HEK293 (cell line): Measurements from ENCODE around the gene SPTBN1.

Source experiments
- CTCF ChIA-PET: fragments of 350-600 bp; formaldehyde crosslinking; extraction: SDS; loops from one replicate; lab custom pipeline; 2021; ENCODE audit warnings: antibody characterized with exemption; lab: Yijun Ruan, JAX
- POLR2A ChIA-PET: fragments of 300-600 bp; formaldehyde crosslinking; extraction: SDS; loops from one replicate; lab custom pipeline; 2020; ENCODE audit warnings: antibody characterized with exemption, inconsistent platforms; lab: Yijun Ruan, JAX
- H3K27ac ChIP-seq: fragments of 200-500 bp; sonication (Bioruptor generic); 2 replicates; pipeline ENCODE4 v1.5.1; 2014; ENCODE audit warnings: low read depth, low read length, control low read depth, inconsistent platforms; ENCODE audit errors: extremely low read depth
- H3K36me3 ChIP-seq, 2 experiments: fragments of 200-500 bp in 1 of 2; sonication (Bioruptor generic) in 1 of 2; 1 replicate in 1 of 2; 2 replicates in 1 of 2; pipeline ENCODE4 v1.5.1; 2014 to 2017; ENCODE audit warnings: inconsistent platforms in 2 of 2, low read length in 2 of 2; ENCODE audit not compliant: control insufficient read depth in 2 of 2, insufficient read depth in 1 of 2
- H3K4me1 ChIP-seq: fragments of 200-500 bp; sonication (Bioruptor generic); 2 replicates; pipeline ENCODE4 v1.5.1; 2014; ENCODE audit warnings: mild to moderate bottlenecking, low read length, inconsistent platforms; ENCODE audit not compliant: control insufficient read depth, insufficient read depth
- H3K4me3 ChIP-seq: 2 replicates; pipeline ENCODE4 v1.5.1; 2011; ENCODE audit warnings: low read depth, mild to moderate bottlenecking, control low read depth, low read length, moderate library complexity
- H3K9me3 ChIP-seq: fragments of 200-500 bp; sonication (Bioruptor generic); 2 replicates; pipeline ENCODE4 v1.5.1; 2014; ENCODE audit warnings: low read depth, low read length, inconsistent platforms; ENCODE audit not compliant: control insufficient read depth, insufficient read depth
- KLF17 ChIP-seq: fragments of 450-650 bp; formaldehyde crosslinking; IDR thresholded peaks from 2 replicates; pipeline ENCODE4 v1.5.1; 2016; ENCODE audit warnings: missing biosample characterization, missing genetic modification characterization
- PRDM10 ChIP-seq: fragments of 450-650 bp; formaldehyde crosslinking; IDR thresholded peaks from 2 replicates; pipeline ENCODE4 v1.5.1; 2016; ENCODE audit warnings: missing biosample characterization, missing genetic modification characterization
- ZBTB20 ChIP-seq: fragments of 450-650 bp; formaldehyde crosslinking; IDR thresholded peaks from 2 replicates; pipeline ENCODE4 v1.5.1; 2016; ENCODE audit warnings: missing biosample characterization, missing genetic modification characterization
- ZBTB6 ChIP-seq: fragments of 450-650 bp; formaldehyde crosslinking; IDR thresholded peaks from 2 replicates; pipeline ENCODE4 v1.5.1; 2017; ENCODE audit warnings: missing biosample characterization, missing genetic modification characterization
- ZNF221 ChIP-seq: fragments of 450-650 bp; formaldehyde crosslinking; IDR thresholded peaks from 2 replicates; pipeline ENCODE4 v1.5.1; 2017; ENCODE audit warnings: missing biosample characterization, missing genetic modification characterization, borderline replicate concordance
- ZNF350 ChIP-seq: fragments of 450-650 bp; formaldehyde crosslinking; IDR thresholded peaks from 2 replicates; pipeline ENCODE4 v1.5.0; 2017; ENCODE audit warnings: missing biosample characterization, mild to moderate bottlenecking, missing genetic modification characterization
- ZNF366 ChIP-seq: fragments of 450-650 bp; formaldehyde crosslinking; conservative IDR thresholded peaks from 2 replicates; pipeline ENCODE4 v1.5.1; 2016; ENCODE audit warnings: missing biosample characterization, missing genetic modification characterization
- ZNF571 ChIP-seq: fragments of 450-650 bp; formaldehyde crosslinking; IDR thresholded peaks from 2 replicates; pipeline ENCODE4 v1.5.0; 2017; ENCODE audit warnings: missing biosample characterization, missing genetic modification characterization
- TF ChIP-seq, protein P1 (sequence below): fragments of 450-650 bp; formaldehyde crosslinking; IDR thresholded peaks from 2 replicates; pipeline ENCODE4 v1.5.1; 2016; ENCODE audit warnings: missing biosample characterization, missing genetic modification characterization, borderline replicate concordance

SPTBN1 gene

DNA sequence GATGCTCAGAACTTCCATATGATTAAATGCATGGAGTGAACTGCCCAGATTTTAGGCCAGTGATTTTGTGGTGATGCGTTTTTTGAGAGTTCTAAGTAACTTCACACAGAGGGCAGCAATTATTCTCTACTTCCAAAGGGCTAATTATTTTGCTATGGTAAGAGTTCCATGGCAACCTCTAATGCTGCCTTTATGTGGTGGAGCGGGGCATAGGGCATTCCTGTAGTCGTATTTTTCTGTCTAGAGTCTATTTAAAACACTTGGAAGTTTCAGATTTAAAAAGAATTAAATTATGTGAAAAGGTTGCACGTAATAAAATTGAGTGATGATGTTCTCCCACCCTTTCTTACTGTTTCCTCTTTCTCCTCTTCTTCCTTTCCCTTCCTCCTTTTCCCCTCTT, 203.4 kb downstream of the SPTBN1 start (continued):
- TF ChIP-seq ZNF366 (tag by site-specific recombination) (no peak), ZBTB20 (tag by site-specific recombination) (no peak), ZNF571 (no peak)
- TF ChIP-seq, protein P1, sequence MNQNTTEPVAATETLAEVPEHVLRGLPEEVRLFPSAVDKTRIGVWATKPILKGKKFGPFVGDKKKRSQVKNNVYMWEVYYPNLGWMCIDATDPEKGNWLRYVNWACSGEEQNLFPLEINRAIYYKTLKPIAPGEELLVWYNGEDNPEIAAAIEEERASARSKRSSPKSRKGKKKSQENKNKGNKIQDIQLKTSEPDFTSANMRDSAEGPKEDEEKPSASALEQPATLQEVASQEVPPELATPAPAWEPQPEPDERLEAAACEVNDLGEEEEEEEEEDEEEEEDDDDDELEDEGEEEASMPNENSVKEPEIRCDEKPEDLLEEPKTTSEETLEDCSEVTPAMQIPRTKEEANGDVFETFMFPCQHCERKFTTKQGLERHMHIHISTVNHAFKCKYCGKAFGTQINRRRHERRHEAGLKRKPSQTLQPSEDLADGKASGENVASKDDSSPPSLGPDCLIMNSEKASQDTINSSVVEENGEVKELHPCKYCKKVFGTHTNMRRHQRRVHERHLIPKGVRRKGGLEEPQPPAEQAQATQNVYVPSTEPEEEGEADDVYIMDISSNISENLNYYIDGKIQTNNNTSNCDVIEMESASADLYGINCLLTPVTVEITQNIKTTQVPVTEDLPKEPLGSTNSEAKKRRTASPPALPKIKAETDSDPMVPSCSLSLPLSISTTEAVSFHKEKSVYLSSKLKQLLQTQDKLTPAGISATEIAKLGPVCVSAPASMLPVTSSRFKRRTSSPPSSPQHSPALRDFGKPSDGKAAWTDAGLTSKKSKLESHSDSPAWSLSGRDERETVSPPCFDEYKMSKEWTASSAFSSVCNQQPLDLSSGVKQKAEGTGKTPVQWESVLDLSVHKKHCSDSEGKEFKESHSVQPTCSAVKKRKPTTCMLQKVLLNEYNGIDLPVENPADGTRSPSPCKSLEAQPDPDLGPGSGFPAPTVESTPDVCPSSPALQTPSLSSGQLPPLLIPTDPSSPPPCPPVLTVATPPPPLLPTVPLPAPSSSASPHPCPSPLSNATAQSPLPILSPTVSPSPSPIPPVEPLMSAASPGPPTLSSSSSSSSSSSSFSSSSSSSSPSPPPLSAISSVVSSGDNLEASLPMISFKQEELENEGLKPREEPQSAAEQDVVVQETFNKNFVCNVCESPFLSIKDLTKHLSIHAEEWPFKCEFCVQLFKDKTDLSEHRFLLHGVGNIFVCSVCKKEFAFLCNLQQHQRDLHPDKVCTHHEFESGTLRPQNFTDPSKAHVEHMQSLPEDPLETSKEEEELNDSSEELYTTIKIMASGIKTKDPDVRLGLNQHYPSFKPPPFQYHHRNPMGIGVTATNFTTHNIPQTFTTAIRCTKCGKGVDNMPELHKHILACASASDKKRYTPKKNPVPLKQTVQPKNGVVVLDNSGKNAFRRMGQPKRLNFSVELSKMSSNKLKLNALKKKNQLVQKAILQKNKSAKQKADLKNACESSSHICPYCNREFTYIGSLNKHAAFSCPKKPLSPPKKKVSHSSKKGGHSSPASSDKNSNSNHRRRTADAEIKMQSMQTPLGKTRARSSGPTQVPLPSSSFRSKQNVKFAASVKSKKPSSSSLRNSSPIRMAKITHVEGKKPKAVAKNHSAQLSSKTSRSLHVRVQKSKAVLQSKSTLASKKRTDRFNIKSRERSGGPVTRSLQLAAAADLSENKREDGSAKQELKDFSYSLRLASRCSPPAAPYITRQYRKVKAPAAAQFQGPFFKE (tag by site-specific recombination) = no peak

GRCh38 chr2:54660752-54661151, 204.6 kb downstream of the SPTBN1 start:
- no peaks in the 10 kb centered on the region for H3K9me3 ChIP-seq
- POLR2A ChIA-PET = no interaction called here
- H3K4me1 ChIP-seq = no peaks in the 10 kb centered on the region
- no peak overlapping the region for H3K27ac ChIP-seq
- peaks cover 9 to 98% of the 10 kb centered on the region in 2 experiments; a peak in 2 of 3 replicates for H3K36me3 ChIP-seq
- CTCF ChIA-PET = interaction anchor here (1.8 kb wide), 1 partner anchor 18 kb away, joined by 3 read pairs; no protein-coding TSS in a partner anchor
- TF ChIP-seq PRDM10 (tag by site-specific recombination) = no peak
- no peak overlapping the region for H3K4me3 ChIP-seq

DNA sequence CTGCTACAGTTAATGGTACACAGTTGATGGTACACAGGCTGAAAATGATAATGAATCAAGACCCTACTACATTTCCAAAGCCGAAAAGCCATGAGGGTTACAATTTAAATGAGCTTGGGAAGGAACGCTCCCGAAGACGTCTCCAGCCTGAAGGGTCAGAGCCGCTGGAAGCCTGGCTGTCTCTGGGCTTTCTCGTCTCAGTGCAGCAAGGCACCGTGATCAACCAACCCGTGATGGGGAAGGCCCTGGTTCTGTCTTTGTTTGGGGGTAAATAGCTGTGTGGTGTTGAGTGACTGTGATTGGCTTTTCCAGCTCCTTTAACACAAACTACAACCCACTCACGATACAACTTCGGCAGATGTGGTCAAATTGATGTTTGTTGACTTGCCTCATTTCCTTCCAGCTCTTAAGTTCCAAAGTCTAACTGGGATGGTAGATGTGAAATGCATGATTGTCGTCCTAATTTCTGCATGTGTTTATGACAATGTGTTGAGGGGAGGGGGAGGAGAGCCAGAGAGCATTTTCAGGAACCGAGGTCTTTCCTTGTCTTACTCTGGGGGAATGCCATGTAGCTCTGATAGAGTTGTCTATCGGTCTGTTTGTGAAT, 207.4 kb downstream of the SPTBN1 start:
- TF ChIP-seq ZNF221 (tag by site-specific recombination) (no peak), ZBTB6 (tag by site-specific recombination) (no peak), KLF17 (no peak), ZNF350 (tag by site-specific recombination) (no peak)
- Histone ChIP-seq H3K4me1 (no peaks in the 10 kb centered on the region), H3K36me3 (peaks cover 14 to 98% of the 10 kb centered on the region in 2 experiments), H3K9me3 (no peaks in the 10 kb centered on the region), H3K4me3 (no peak overlapping the region), H3K27ac (no peak overlapping the region)
- ChIA-PET POLR2A (no interaction called here), CTCF (interaction anchor here (0.6 to 5.0 kb wide), 7 partner anchors 14 to 303 kb away, joined by 3 to 64 read pairs (median 4); no protein-coding TSS in a partner anchor)
